Measurements from ENCODE around the gene RASAL2. TPM values are rescaled to one million over a fixed set of nuclear protein-coding genes. Genes with fewer than 3 reads are reported as not detected.

RASAL2 gene
- total RNA-seq, 2 experiments from 2014 or later: not detected

- no peak for DNase-seq
- no peaks in the 10 kb centered on the region for H3K36me3 Mint-ChIP-seq
- H3K4me3 Mint-ChIP-seq: no peak overlapping the region
- POLR2A ChIA-PET: no interaction called here
- CTCF ChIA-PET: no interaction called here
- H3K27ac Mint-ChIP-seq: no peak overlapping the region
- intact Hi-C loops (cut with micrococcal nuclease): no loop called here
- H3K27me3 Mint-ChIP-seq: no peaks in the 10 kb centered on the region
- H3K4me1 Mint-ChIP-seq (ENCODE audit: low read depth): no peaks in the 10 kb centered on the region
- H3K9me3 Mint-ChIP-seq: no peaks in the 10 kb centered on the region
Measured at GRCh38 chr1:178452013-178452412, 358.1 kb downstream of the RASAL2 start.

- Mint-ChIP-seq H3K9me3 (no peaks in the 10 kb centered on the region), H3K4me1 (ENCODE audit: low read depth) (no peaks in the 10 kb centered on the region), H3K36me3 (no peaks in the 10 kb centered on the region), H3K27me3 (no peaks in the 10 kb centered on the region), H3K4me3 (no peak overlapping the region), H3K27ac (no peak overlapping the region)
- intact Hi-C loops (cut with micrococcal nuclease): no loop called here
- POLR2A ChIA-PET: no interaction called here
- no peak for DNase-seq
- CTCF ChIA-PET: no interaction called here
Measured at GRCh38 chr1:178456472-178456871, 362.6 kb downstream of the RASAL2 start.

DNA sequence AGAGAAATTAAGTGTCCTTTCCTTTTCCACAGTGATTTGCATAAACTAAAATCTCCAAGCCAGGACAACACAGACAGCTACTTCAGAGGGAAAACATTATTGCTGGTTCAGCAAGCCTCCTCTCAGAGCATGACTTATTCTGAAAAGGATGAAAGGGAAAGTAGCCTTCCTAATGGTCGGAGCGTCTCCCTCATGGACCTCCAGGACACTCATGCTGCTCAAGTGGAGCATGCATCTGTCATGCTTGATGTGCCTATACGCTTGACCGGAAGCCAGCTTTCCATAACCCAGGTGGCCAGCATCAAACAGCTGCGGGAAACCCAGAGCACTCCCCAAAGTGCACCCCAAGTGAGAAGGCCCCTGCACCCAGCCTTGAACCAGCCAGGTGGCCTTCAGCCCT is 363.7 kb downstream of the RASAL2 start:
- POLR2A ChIA-PET: no interaction called here
- intact Hi-C loops (cut with micrococcal nuclease): no loop called here
- Mint-ChIP-seq H3K4me1 (ENCODE audit: low read depth) (no peaks in the 10 kb centered on the region), H3K36me3 (no peaks in the 10 kb centered on the region), H3K27ac (no peak overlapping the region), H3K27me3 (no peaks in the 10 kb centered on the region), H3K4me3 (no peak overlapping the region), H3K9me3 (no peaks in the 10 kb centered on the region)
- no peak for DNase-seq
- CTCF ChIA-PET: no interaction called here

DNA sequence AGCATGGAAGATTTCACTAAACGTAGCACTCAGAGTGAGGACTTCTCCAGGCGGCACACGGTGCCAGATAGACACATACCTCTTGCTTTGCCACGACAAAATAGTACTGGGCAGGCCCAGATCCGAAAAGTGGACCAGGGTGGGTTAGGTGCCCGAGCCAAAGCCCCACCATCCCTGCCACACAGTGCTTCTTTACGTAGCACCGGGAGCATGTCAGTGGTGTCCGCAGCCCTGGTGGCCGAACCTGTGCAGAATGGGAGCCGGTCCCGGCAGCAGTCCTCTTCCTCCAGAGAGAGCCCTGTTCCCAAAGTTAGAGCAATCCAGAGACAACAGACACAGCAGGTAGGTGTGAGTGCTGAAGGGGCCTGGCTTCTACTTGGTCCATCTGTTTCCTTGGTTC is 364.3 kb downstream of the RASAL2 start:
- DNase-seq: no peak
- Mint-ChIP-seq H3K27me3 (no peaks in the 10 kb centered on the region), H3K9me3 (no peaks in the 10 kb centered on the region), H3K4me1 (ENCODE audit: low read depth) (no peaks in the 10 kb centered on the region), H3K4me3 (no peak overlapping the region), H3K36me3 (no peaks in the 10 kb centered on the region), H3K27ac (no peak overlapping the region)
- intact Hi-C loops (cut with micrococcal nuclease): no loop called here
- ChIA-PET CTCF (no interaction called here), POLR2A (no interaction called here)

DNA sequence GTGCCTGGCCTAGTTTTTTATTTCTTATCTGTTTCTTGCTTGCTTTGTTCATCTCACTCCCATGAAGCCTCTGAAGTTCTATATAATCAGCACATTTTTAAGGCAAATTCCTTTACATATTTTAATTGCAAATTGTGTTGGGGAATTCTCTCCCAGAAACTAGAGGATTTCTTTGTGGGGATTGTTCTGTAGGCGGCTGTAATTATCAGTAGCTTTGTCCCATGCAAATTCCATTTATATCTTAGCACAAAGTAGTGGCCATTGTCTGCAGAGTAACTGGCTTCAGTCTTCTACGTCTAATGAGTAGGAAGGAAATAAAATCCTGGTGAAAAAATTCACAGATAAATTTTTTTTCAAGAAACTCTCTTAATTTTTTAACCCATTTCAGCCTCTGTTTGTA is 367.2 kb downstream of the RASAL2 start:
- intact Hi-C loops (cut with micrococcal nuclease): no loop called here

GRCh38 chr1:178461701-178462100 is 367.8 kb downstream of the RASAL2 start:
- intact Hi-C loops (cut with micrococcal nuclease): no loop called here
- POLR2A ChIA-PET: no interaction called here
- Mint-ChIP-seq H3K9me3 (no peaks in the 10 kb centered on the region), H3K4me1 (ENCODE audit: low read depth) (no peaks in the 10 kb centered on the region), H3K27ac (no peak overlapping the region), H3K36me3 (no peaks in the 10 kb centered on the region), H3K27me3 (no peaks in the 10 kb centered on the region), H3K4me3 (no peak overlapping the region)
- DNase-seq: no peak
- CTCF ChIA-PET: no interaction called here

More for the DNA sequence above, 367.2 kb downstream of the RASAL2 start:
- Mint-ChIP-seq H3K9me3 (no peaks in the 10 kb centered on the region), H3K27ac (no peak overlapping the region), H3K36me3 (no peaks in the 10 kb centered on the region), H3K4me1 (ENCODE audit: low read depth) (no peaks in the 10 kb centered on the region), H3K27me3 (no peaks in the 10 kb centered on the region), H3K4me3 (no peak overlapping the region)
- CTCF ChIA-PET: no interaction called here
- POLR2A ChIA-PET: no interaction called here
- DNase-seq: no peak

GRCh38 chr1:178464141-178464540 is 370.2 kb downstream of the RASAL2 start:
- CTCF ChIA-PET: no interaction called here
- H3K27me3 Mint-ChIP-seq: no peaks in the 10 kb centered on the region
- no peaks in the 10 kb centered on the region for H3K36me3 Mint-ChIP-seq
- intact Hi-C loops (cut with micrococcal nuclease): no loop called here
- H3K27ac Mint-ChIP-seq: no peak overlapping the region
- POLR2A ChIA-PET: no interaction called here
- H3K4me3 Mint-ChIP-seq: no peak overlapping the region
- no peaks in the 10 kb centered on the region for H3K4me1 Mint-ChIP-seq (ENCODE audit: low read depth)
- no peaks in the 10 kb centered on the region for H3K9me3 Mint-ChIP-seq
- DNase-seq: no peak

GRCh38 chr1:178464566-178464965 is 370.7 kb downstream of the RASAL2 start:
- Mint-ChIP-seq H3K27ac (no peak overlapping the region), H3K36me3 (no peaks in the 10 kb centered on the region), H3K4me3 (no peak overlapping the region), H3K4me1 (ENCODE audit: low read depth) (no peaks in the 10 kb centered on the region), H3K9me3 (no peaks in the 10 kb centered on the region), H3K27me3 (no peaks in the 10 kb centered on the region)
- ChIA-PET POLR2A (no interaction called here), CTCF (no interaction called here)
- intact Hi-C loops (cut with micrococcal nuclease): no loop called here
- DNase-seq: no peak

GRCh38 chr1:178465011-178465410 is 371.1 kb downstream of the RASAL2 start:
- CTCF ChIA-PET: no interaction called here
- H3K4me1 Mint-ChIP-seq (ENCODE audit: low read depth): no peaks in the 10 kb centered on the region

GRCh38 chr1:178467837-178468236 is 373.9 kb downstream of the RASAL2 start:
- ChIA-PET POLR2A (no interaction called here), CTCF (no interaction called here)
- Mint-ChIP-seq H3K4me1 (ENCODE audit: low read depth) (no peaks in the 10 kb centered on the region), H3K36me3 (no peaks in the 10 kb centered on the region), H3K4me3 (no peak overlapping the region), H3K27me3 (peaks cover 4% of the 10 kb centered on the region), H3K9me3 (no peaks in the 10 kb centered on the region), H3K27ac (no peak overlapping the region)
- DNase-seq: no peak
- intact Hi-C loops (cut with micrococcal nuclease): no loop called here

More at GRCh38 chr1:178465011-178465410, 371.1 kb downstream of the RASAL2 start:
- Mint-ChIP-seq H3K9me3 (no peaks in the 10 kb centered on the region), H3K27ac (no peak overlapping the region), H3K27me3 (no peaks in the 10 kb centered on the region), H3K4me3 (no peak overlapping the region), H3K36me3 (no peaks in the 10 kb centered on the region)
- intact Hi-C loops (cut with micrococcal nuclease): no loop called here
- DNase-seq: no peak
- POLR2A ChIA-PET: no interaction called here

DNA sequence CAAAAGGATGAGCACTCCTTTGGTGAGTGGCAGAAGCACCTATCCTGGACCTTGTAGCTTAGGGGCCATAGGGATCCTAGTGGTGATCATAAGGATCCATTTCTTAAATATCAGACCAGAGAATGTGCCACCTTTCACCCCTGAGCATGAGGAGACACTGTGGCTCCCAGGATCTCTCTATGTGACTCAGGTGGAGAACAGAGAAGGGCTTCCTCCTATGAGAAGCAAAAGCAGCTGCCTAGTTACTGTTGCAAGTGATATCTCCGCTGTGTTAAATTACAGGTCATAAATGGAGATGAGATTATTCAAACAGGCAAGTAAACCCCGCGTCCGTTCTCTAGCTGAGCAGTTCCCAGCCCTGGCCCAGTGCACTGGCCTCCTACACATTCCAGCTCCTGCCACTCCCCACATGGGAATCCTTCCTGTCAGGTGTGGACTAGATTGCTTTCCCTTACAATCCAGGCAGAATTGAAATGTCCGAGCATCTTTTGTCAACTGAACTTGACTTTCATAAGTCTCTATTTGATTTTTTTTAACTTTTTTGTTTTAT is 376.6 kb downstream of the RASAL2 start:
- no peaks in the 10 kb centered on the region for H3K36me3 Mint-ChIP-seq
- no peaks in the 10 kb centered on the region for H3K4me1 Mint-ChIP-seq (ENCODE audit: low read depth)
- POLR2A ChIA-PET: no interaction called here
- CTCF ChIA-PET: no interaction called here
- no peak for DNase-seq
- no peak overlapping the region for H3K4me3 Mint-ChIP-seq
- H3K9me3 Mint-ChIP-seq: no peaks in the 10 kb centered on the region
- H3K27me3 Mint-ChIP-seq: peaks cover 11% of the 10 kb centered on the region
- intact Hi-C loops (cut with micrococcal nuclease): no loop called here
- H3K27ac Mint-ChIP-seq: no peak overlapping the region

- Mint-ChIP-seq H3K27ac (no peak overlapping the region), H3K9me3 (no peaks in the 10 kb centered on the region), H3K4me1 (ENCODE audit: low read depth) (no peaks in the 10 kb centered on the region), H3K27me3 (peaks cover 11% of the 10 kb centered on the region), H3K4me3 (no peak overlapping the region), H3K36me3 (no peaks in the 10 kb centered on the region)
- CTCF ChIA-PET: no interaction called here
- no peak for DNase-seq
- intact Hi-C loops (cut with micrococcal nuclease): no loop called here
- POLR2A ChIA-PET: no interaction called here
Measured at GRCh38 chr1:178472531-178472930, 378.6 kb downstream of the RASAL2 start.

DNA sequence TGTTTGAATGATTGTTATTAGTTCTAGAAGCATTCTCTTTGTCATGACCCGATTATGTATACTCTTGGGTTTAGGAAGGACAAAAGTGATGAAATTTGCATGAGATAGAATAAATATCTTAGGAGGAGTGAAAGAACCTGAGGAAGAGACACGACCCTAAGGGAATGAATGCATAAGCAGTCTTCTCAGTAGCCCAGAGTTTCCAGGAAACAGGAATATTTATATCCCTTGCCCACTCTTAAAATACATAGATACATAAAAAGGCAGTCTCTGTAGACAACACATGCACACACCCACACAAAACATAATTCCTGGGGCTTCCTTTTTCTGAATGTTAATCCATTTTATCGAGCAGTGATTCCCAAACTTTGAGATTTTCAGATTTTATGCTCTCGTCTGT is 383.5 kb downstream of the RASAL2 start:
- ChIA-PET POLR2A (no interaction called here), CTCF (no interaction called here)
- intact Hi-C loops (cut with micrococcal nuclease): no loop called here
- no peaks in the 10 kb centered on the region for H3K36me3 Mint-ChIP-seq
- DNase-seq: no peak
- H3K27me3 Mint-ChIP-seq: peaks cover 16% of the 10 kb centered on the region
- no peak overlapping the region for H3K27ac Mint-ChIP-seq
- no peaks in the 10 kb centered on the region for H3K4me1 Mint-ChIP-seq (ENCODE audit: low read depth)
- H3K4me3 Mint-ChIP-seq: no peak overlapping the region
- H3K9me3 Mint-ChIP-seq: no peaks in the 10 kb centered on the region

- DNase-seq: no peak
- no peak overlapping the region for H3K4me3 Mint-ChIP-seq
- H3K27ac Mint-ChIP-seq: no peak overlapping the region
- no peaks in the 10 kb centered on the region for H3K36me3 Mint-ChIP-seq
- ChIA-PET POLR2A (no interaction called here), CTCF (no interaction called here)
- no peaks in the 10 kb centered on the region for H3K4me1 Mint-ChIP-seq (ENCODE audit: low read depth)
- peaks cover 12% of the 10 kb centered on the region for H3K27me3 Mint-ChIP-seq
- no peaks in the 10 kb centered on the region for H3K9me3 Mint-ChIP-seq
- intact Hi-C loops (cut with micrococcal nuclease): no loop called here
Measured at GRCh38 chr1:178477841-178478240, 383.9 kb downstream of the RASAL2 start.

All from activated CD4-positive, alpha-beta memory T cell treated with anti-CD3 and anti-CD28 coated beads for 36 hours (primary cell).